Stimulated activated CD8-positive, alpha-beta memory T cell treated with anti-CD3 and anti-CD28 coated beads, Interleukin-2, amount 100 ng/mL, for 48 hours (primary cell): Measurements from ENCODE around the gene MAPKAPK2.

Source experiments
- DNase-seq, 2 donors: peaks; one replicate each; pipeline ENCODE4 v3.0.0-alpha.2; 2020; ENCODE audit warnings: low read depth in 2 of 2

Gene MAPKAPK2

GRCh38 chr1:206660136-206660535 is 24.6 kb upstream of the MAPKAPK2 start:
- no peak for DNase-seq

GRCh38 chr1:206661161-206661820 is 23.4 kb upstream of the MAPKAPK2 start:
- DNase-seq: no peak

- DNase-seq: no peak
These were observed 22.2 kb upstream of the MAPKAPK2 start for GRCh38 chr1:206662396-206663092.

- DNase-seq: no peak
These were observed 21.3 kb upstream of the MAPKAPK2 start for GRCh38 chr1:206663362-206663761.

GRCh38 chr1:206663832-206664652 is 20.7 kb upstream of the MAPKAPK2 start:
- peak; percentile 40 to 59 for DNase-seq

- no peak for DNase-seq
These were observed 20.0 kb upstream of the MAPKAPK2 start for GRCh38 chr1:206664740-206665139.

- DNase-seq: no peak
These were observed 18.6 kb upstream of the MAPKAPK2 start for GRCh38 chr1:206666031-206666561.

- no peak for DNase-seq
These were observed 17.6 kb upstream of the MAPKAPK2 start for GRCh38 chr1:206666954-206667665.

- no peak for DNase-seq
These were observed 16.4 kb upstream of the MAPKAPK2 start for GRCh38 chr1:206668351-206668750.

GRCh38 chr1:206668874-206669410 is 15.8 kb upstream of the MAPKAPK2 start:
- no peak for DNase-seq

- no peak for DNase-seq
These were observed 12.6 kb upstream of the MAPKAPK2 start for GRCh38 chr1:206672011-206672688.

- no peak for DNase-seq
These were observed 11.6 kb upstream of the MAPKAPK2 start for GRCh38 chr1:206672844-206673758.

GRCh38 chr1:206674236-206674635 is 10.5 kb upstream of the MAPKAPK2 start:
- DNase-seq: no peak

GRCh38 chr1:206674745-206675175 is 9.9 kb upstream of the MAPKAPK2 start:
- DNase-seq: no peak

- DNase-seq: no peak
These were observed 8.2 kb upstream of the MAPKAPK2 start for GRCh38 chr1:206676499-206676898.

GRCh38 chr1:206678490-206678889 is 6.2 kb upstream of the MAPKAPK2 start:
- no peak for DNase-seq

GRCh38 chr1:206679738-206680211 is 4.9 kb upstream of the MAPKAPK2 start:
- no peak for DNase-seq

- DNase-seq: no peak
These were observed 4.4 kb upstream of the MAPKAPK2 start for GRCh38 chr1:206680279-206680678.

- DNase-seq: no peak
These were observed 3.3 kb upstream of the MAPKAPK2 start for GRCh38 chr1:206681359-206681758.

- DNase-seq: no peak
These were observed 2.6 kb upstream of the MAPKAPK2 start for GRCh38 chr1:206682111-206682510.
